GM19372 (cell line): Measurements from ENCODE around the gene ITGA8.
"Not testable (repeated sequence)": the region's sequence is repeated elsewhere in the genome, so short reads cannot be mapped to it uniquely, and the experiment has no call there.

Source experiments
- ATAC-seq: cut with Tn5 transposase; IDR thresholded peaks from one replicate; pipeline ENCODE4 v1.9.1; 2021; ENCODE audit warnings: mild to moderate bottlenecking, low read depth, moderate library complexity; ENCODE audit not compliant: unreplicated experiment

Gene ITGA8

DNA sequence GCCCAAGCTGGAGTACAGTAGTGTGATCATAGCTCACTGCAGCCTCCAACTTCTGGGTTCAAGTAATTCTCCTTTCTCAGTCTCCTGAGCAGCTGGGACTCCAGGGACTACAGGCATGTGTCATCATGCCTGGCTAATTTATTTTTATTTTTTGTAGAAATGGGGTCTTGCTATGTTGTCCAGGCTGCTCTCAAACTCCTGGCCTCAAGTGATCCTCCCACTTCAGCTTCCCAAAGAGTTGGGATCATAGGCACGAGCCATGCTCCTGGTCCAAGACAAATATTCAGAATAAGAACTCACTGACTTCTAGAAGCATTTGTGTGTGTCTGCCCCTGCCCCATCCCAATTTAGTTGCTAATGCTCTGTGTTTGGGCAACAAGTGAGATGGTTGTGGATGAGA, 151.8 kb downstream of the ITGA8 start:
- no peak for ATAC-seq

- ATAC-seq = no peak
Observed at GRCh38 chr10:15563246-15563645, 156.5 kb downstream of the ITGA8 start.

GRCh38 chr10:15562578-15562977, 157.1 kb downstream of the ITGA8 start:
- no peak for ATAC-seq

- ATAC-seq = no peak
Observed at GRCh38 chr10:15562116-15562515, 157.6 kb downstream of the ITGA8 start.

GRCh38 chr10:15558136-15558535, 161.6 kb downstream of the ITGA8 start:
- ATAC-seq = no peak

- not testable (repeated sequence) for ATAC-seq
Observed at GRCh38 chr10:15557168-15557567, 162.6 kb downstream of the ITGA8 start.

DNA sequence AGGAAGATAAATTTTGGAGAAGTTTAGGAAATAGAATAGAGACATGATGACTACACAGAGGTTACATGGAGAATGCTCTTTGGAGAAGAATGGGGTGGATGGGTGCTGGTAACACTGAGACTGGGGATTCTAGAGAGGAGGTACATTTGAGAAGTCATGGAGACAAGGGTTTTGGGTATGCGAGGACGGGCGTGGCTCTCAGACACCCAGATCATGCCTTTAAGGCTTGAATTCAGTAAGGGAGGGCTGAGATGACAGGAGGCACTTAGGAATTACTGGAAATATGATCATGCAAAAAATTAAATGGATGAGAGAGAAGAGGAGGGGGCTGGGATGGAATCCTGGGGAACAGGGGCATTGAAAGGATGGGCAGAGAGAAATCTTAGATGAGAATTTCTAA, 168.8 kb downstream of the ITGA8 start:
- ATAC-seq = no peak

DNA sequence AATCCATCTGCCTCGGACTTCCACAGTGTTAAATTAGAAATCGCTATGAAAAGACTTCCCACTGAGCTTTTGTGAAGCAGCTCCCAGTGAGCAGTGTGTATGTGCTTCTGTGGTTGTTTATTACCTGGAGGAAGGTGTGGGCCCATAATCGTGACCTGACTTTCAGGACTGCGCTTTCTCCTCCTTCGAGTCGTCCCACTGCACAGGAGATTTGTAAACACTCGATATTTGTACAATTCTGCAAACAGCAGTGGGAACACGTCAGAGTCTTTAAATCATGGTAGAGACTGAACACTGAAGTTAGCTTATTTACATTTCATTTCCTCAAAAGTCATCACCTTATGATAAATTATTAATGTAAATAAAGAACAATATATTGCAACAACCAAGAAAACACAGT, 171.4 kb downstream of the ITGA8 start:
- ATAC-seq = no peak

GRCh38 chr10:15546606-15547005, 173.1 kb downstream of the ITGA8 start:
- ATAC-seq = no peak

GRCh38 chr10:15545884-15546283, 173.8 kb downstream of the ITGA8 start:
- ATAC-seq = no peak

DNA sequence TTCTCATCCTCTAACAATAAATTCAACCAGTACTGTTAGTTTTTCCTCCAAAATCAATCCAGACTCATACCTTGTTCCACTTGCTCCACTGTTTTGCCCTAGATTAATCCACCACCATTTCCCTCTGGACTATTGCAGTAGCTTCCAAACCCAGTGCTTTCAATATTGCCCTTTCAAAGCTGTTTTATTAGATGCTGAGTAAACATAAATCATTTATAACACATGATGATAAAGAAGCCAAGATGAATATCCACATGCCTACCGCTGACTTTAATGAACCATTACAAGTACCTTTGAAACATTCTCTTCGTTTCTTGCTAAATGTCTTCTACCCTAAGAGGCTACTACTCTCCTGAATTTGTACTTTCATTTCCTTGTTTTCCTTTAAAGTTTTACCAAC, 174.5 kb downstream of the ITGA8 start:
- no peak for ATAC-seq

DNA sequence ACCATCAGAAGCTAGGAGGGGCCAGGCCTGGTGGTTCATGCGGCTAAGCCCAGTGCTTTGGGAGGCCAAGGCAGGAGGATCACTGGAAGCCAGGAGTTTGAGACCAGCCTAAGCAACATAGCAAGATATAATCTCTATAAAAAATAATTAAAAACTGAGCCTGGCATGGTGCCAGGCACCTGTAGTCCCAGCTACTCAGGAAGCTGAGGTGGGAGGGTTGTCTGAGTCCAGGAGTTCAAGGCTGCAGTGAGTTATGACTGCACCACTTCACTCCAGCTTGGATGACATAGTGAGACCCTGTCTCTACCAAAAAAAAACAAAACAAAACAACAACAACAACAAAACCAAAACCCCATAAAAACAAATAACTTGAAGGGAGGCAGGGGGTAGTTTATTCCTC, 175.7 kb downstream of the ITGA8 start:
- no peak for ATAC-seq

DNA sequence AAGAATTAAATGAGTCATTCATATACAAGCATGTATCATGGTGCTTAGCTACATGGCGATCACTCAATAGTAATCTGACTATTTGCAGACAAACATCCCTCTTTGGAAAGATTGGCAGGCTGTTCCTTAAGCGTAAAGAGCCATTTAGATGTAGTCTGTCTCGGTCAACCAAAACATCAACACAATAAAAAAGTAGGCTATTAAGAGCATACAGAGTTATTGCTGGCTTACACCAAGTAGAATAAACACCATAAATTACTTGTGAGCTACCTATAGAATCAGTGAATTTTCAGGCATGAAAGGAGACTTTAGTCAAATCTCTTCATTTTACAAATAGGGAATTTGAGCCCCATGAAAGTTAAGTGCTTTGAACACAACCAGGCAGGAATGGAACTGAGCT, 176.9 kb downstream of the ITGA8 start:
- ATAC-seq = no peak

DNA sequence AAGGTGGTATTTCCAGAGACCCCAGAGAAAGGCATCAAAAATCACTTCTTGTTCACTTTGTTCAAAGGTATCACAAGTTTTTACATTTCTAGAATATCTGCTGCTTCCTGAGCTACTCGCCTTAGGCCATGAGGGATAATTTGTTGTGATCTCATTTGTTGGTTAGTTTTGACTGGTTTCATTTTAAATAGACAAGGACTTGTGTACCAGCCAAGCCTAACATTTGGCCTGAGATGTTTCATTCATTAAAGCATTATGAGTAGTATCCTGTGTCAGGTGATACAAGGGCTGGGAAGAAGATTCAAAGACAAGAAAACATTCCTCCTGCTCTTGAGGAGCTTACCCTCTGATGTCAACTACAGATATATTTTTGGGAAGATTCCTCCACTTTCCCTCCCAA, 178.3 kb downstream of the ITGA8 start:
- no peak for ATAC-seq

- no peak for ATAC-seq
Observed at GRCh38 chr10:15540727-15541126, 179.0 kb downstream of the ITGA8 start.

DNA sequence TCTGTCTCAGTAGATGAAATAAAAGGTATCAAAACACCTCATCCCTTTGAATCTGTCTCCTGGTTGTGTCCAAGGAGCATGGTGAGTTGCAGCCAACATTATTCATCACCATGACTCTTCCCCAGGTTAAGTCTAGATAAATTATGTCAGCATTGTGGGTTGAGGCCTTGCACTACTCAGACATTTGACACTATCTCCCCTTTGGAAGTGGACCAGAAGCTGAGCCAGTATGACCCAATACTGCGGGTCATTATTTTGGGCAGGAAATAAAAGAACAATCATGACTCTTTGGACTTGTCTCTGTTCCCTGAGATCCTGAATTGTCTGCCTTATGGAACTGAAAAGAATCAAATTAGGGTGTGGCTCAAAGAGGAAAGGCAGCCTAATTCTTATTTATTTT, 180.5 kb downstream of the ITGA8 start:
- ATAC-seq = no peak

DNA sequence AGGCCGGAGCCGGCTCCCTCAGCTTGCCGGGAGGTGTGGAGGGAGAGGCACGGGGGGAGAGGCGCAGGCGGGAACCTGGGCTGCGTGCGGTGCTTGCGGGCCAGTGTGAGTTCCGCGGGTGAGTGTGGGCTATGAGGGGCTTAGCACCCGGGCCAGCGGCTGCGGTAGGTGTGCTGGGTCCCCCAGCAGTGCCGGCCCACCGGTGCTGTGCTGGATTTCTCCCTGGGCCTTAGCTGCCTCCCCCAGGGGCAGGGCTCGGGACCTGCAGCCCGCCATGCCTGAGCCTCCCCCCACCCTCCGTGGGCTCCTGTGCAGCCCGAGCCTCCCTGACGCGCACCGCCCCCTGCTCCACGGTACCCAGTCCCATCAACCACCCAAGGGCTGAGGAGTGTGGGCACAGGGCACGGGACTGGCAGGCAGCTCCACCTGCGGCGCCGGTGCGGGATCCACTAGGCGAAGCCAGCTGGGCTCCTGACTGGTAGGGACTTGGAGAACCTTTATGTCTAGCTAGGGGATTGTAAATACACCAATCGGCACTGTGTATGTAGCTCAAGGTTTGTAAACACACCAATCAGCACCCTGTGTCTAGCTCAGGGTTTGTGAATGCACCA, 184.7 kb downstream of the ITGA8 start:
- ATAC-seq = not testable (repeated sequence)

DNA sequence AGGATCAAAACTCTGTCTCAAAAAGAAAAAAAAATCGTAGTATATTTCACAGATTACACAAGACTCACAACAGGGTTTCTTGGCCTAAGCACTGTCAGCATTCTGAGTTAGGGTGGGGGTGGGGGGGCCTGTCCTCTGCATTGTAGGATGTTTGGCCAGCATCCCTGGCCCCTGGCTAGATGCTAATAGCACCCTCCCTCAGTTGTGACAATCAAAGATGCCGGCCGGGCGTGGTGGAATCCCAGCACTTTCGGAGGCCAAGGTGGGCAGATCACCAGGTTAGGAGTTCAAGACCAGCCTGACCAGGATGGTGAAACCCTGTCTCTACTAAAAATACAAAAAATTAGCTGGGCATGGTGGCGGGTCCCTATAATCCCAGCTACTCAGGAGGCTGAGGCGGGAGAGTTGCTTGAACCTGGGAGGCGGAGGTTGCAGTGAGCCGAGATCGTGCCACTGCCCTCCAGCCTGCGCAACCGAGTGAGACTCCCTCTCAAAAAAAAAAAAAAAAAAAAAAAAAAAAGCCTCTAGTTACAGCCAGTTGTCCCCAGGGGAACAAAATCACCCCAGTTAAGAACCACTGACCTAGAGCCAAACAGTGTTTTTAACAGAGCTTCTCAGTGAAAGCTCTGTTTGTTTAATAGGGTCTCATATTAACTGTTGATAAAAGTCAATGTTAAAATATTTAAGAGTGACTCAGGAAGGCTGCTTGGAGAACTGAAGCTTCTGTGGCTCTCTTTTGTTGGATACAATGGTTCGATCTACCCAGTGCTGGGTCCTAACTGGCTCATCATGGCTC, 187.6 kb downstream of the ITGA8 start:
- ATAC-seq = no peak

- ATAC-seq = no peak
Observed at GRCh38 chr10:15528859-15529239, 190.9 kb downstream of the ITGA8 start.

- ATAC-seq = no peak
Observed at GRCh38 chr10:15526754-15527153, 193.0 kb downstream of the ITGA8 start.

- no peak for ATAC-seq
Observed at GRCh38 chr10:15521328-15521903, 198.3 kb downstream of the ITGA8 start.

DNA sequence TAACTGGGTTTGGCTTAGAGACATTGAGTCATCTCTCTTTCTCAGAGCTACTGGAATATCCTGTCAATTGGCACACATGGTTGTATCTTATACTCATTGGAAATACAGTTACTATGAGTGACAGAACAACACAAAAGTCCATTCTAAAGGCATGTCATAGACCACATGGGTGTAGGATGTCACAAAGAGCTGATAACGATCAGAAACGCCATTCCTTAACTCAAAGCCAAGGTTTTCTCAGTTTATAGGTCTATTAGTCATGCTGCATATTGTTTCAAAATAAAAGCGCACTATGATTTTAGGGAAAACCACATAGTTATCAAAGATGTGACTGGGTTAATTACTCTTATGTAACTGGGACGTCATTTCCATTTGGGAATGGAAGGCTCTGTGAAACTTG, 201.5 kb downstream of the ITGA8 start:
- no peak for ATAC-seq
